Measurements from ENCODE around the gene TMEM60.
"Not testable (repeated sequence)": the region's sequence is repeated elsewhere in the genome, so short reads cannot be mapped to it uniquely, and the experiment has no call there.

TMEM60 gene

DNA sequence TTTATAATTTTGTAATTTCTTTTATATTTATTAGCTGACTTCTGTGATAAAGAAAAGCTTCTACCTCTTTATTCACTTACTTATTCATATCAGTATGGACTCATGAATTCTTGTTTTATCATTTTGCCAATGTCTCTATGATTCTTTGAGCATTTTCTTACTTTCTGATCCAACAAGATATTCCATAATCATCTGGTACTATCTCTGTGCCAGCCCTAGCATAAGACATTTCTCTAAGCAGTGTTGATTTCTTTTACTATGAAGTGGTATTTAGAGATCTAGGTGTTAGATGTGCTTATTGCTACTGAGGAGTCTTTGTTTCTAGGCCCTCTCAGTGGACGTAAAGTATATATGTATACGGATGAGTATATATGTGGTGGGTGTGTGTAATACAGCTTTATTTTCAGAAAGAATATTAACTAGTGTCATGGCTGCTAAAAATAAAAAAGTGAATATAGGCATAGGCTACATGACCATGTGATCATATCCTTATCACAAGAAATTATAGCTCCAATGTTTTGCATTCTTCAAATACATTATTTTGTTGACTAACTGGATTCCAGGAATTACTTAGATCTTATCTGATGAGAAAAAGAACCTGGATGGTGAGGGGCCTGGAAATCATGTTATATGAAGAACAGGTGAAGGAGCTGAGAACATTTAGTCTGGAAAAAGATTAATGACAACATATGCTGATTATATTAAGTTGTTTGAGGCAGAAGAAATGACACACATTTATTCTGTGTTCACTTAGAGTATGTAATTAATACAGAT, 13.5 kb upstream of the TMEM60 start:
- DNase-seq (ENCODE audit: low spot score) = no peak

DNA sequence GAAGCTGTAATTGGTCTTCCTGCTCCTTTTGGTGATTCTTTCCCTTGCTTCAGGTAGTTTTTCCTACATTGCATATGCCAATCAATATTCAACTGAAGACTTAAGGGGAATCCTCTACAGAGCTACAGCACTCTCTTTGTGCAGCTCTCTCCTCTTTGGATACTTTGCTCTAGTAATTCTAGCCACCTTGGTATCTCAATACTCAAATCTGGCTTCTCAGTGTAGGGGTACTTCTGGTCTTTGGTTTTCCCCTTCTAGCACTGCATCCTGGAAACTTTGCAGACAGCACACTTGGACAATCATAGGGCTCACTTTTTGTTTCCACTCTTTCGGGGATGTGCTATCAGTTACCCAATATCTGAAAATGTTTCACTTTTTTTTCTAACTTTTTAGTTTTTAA, 10.3 kb upstream of the TMEM60 start:
- DNase-seq (ENCODE audit: low spot score) = no peak

DNA sequence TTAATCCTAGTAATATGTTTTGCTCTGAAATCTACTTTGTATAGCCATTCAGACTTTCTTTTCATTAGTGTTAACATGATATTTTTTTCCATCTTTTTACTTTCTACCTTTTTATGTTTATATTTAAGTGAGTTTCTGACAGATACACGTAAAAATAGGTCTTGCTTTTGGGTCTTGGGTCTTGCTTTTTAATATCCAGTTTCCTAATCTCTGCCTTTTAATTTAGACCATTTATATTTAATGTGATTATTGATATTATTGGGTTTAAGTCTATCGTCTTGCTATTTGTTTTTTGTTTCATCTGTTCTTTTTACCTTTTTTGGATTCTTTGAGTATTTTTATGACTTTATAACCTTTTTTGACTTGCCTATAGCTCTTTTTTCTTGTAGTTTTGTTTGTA, 8.2 kb upstream of the TMEM60 start:
- DNase-seq (ENCODE audit: low spot score) = no peak

DNA sequence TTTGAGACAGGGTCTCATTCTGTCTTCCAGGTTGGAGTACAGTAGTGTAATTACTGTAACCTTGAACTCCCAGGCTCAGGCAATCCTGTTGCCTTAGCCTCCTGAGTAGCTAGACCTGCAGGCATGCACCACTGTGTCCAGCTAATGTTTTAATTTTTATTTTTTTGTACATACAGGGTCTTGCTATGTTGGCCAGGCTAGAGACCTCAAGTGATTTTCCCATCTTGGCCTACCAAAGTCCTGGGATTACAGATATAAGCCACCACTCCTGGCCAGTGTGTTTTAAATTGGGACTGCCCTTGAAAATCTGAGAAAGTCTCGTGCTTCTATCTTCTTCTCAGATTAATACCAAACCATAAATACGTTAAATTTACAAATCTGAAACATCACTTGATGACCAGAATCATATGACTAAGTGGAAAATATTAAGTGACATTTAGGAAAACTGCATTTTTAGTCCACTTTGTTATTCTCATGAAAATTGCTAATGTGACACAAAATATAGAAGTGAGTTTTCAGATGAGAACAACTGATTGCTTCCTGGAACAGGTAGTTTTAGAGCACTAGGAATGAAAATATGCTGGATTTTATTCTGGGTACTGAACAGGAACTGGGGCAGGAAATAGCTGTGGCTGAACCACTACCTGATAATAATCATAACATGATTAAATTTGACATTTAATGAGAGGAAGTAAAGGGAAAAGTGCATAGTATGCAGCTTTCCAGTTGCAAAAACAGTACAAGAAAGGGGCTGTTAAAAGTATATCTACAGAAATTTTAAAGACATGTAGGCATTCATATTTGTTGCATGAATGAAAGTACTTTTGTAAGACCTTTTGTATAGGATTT, 4.5 kb upstream of the TMEM60 start:
- DNase-seq (ENCODE audit: low spot score) = no peak

DNA sequence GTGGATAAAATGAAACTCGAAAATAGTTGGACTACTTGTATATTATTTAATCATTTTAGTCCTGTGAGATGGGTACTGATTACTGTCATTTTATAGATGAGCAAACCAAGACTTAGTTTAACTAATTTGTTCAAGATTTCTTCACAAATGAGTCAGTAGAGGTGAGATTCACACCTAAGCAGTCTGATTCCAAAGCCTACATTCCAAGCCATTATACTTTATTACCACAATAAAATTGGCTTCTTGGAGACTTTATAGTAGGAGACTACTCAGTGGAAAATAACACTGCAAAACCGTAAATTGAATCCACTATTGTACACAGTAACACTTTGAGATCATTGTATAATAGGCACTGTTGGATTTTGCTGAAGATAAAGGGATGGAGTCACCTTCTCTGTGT, 2.5 kb upstream of the TMEM60 start:
- DNase-seq (ENCODE audit: low spot score) = no peak

DNA sequence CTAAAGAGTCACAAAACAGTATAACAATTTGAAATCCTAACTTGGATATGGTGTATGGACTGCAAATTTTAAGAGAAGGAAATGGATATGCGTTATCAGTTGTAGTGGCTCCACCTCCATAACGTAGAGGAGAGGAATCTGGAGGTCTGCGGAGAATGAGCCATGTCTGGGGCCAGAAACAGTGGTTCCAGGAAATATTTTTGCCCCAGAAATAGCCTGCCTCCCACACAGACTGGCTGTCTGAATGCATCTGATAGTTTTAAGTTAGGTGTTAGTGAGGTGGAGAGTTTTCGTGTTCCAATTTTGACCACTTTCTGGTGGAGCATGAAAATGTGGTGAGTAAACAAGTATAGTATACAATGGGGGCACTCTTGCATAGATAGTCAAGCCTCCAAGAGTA, 1.9 kb upstream of the TMEM60 start:
- no peak for DNase-seq (ENCODE audit: low spot score)

DNA sequence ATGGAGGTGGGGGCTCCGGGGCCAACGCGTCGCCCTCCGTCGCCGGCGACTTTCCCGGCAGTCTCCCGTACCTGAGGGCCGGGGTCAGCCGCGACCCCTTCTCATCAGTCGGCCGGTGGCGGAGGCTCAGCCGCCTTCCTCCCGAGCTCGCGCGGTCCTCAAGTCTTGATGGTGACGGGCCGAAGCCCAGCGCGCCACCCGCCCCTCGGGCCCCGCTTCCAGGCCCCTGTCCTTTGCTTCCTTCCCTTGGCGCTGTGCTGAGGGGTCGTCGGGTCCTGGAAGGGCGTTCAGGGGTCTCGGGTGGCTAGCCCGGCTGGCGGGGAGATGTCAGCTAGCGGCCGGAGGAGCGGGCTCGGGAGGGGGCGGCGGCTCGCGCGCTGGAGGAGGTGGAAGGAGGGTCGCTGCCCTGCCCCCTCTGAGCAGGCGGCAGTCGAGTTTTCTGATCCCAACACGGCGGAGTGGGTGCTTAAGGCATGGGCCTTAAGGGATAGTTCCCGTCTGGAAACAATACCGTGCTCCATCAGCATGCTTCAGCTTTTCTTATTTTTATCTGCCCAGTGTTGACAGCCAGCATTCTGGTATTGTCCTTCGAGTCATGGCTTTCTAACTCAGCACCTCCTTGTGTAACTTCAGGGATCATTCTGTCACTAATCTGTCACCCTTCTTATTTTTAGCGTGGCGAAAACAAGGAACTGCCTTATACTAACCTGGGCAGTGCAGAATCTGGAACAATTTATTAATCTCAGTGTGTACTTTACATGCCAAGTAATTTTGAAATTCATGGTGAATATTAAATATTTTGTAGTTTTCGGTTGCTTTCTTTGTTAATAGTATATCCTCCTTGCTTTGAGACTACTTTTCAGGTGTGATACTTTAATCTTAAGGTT, 1.1 kb upstream of the TMEM60 start:
- DNase-seq (ENCODE audit: low spot score) = peak; percentile 74

DNA sequence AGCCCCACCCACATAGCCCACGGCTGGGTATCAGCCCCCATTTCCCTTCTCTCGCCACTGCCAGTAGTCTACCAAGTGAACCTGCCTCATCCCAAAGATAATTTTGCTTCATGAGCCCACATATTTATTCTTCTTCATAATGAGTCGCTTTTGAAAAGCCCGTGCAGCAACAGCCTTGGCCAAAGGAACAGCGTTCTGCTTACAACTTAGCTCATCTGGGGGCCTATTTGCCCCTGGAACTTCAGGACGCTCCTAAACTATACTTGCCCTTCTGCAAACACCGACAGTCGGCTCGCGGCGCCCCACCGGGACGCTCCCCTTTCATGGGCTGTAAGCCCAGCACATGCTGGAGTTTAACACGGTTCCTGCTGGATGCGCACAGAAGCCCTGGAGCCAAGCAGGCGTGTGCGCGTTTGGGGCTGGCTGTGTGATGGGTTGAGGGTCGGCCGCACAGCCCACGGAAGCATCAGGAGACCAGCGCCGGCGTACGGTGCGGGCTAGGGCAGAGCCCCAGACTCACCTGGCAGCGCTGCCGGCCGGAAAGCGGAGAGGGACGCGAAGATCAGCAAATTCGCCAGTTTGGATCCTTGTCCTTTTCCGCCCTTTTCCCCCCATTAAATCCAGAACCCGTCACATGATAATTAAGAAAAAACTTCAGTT, 370 bp downstream of the TMEM60 start:
- DNase-seq (ENCODE audit: low spot score) = no peak

DNA sequence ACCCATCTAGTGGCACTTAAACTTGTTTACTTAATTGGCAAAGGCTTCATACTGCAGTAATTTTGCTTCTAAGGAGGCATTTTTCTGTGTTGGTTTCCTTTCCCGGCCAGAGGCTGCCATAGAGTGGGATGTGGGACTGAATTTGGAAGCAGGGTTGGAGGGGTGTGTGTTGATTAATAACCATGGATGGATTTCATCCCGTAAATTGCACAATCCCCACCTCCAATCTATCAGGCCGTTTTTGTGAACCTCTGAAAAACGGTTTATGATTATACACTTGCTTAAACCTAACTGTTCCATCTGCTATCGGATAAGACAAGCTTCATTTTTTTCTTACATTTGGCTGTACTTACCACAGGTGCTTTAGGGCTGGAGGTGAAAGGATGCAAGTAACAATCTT, 1.3 kb downstream of the TMEM60 start:
- no peak for DNase-seq (ENCODE audit: low spot score)

DNA sequence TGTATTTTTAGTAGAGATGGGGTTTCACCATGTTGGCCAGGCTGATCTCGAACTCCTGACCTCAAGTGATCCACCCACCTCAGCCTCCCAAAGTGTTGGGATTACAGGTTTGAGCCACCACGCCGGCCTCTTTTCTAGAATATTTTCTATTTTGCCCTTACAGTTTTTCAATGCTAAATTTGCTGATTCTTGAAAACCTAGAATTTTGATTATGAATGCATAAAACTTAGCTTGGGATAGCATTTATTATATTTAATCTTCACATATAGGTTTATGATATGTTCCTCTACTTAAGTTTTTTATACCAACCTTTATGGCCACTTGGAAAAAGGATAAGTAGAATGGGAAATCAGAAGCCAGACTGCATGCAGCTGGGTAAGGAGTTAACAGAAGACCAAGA, 2.1 kb downstream of the TMEM60 start:
- no peak for DNase-seq (ENCODE audit: low spot score)

DNA sequence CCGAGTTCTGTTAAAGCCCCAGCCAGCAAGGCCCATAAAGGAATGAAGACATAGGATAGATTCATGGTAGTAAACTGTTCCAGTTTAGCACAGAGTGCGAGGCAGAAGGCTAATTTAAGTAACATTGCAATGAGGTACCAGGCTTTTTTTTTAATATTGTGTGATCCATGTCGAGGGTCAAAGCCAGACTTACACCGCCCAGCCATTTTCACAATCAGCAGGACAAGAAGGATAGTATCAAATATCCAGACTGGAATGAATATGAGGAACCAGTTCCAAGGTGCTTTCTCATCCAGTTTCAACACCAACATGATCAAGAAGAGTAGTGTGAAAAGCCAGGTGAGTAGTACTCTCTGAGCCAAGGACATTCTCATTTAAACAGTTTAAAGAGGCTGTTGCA, 4.2 kb downstream of the TMEM60 start:
- DNase-seq (ENCODE audit: low spot score) = no peak

DNA sequence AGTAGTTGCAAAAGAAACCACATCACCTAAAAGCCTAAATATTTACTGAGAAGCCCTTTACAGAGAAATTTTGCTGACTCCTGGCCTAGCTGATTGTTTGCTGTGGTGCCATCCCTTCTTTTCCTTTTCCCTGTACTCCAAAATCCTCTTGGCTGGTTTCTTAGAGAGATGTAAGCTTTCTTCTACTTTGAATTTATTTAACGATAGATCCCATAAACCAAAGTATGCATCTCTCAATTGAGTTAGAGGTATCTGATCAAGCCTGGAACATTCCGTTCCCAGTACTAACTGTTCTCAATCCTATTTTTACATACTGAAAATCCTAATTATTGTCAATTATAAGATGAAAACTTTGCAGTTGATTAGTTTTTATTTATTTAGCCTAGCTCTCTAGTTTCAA, 6.3 kb downstream of the TMEM60 start:
- DNase-seq (ENCODE audit: low spot score) = no peak

DNA sequence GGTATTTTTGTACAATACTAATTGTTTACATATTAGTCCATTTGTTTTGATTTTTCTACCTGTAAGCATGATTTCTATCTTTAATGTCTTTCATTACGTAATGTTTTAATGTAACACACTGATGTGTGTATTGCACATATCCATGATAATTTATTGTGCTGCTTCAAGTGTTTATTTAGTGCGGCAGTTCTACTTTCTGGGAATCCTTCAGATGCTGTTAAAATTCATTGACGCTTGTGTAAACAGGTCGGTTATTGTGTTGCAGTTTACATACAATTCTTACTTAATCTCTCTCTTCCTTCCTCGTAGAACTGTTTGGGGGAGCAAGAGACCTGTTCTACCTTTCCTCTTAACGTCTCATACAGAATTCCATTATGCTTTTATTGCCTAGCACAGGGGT, 6.9 kb downstream of the TMEM60 start:
- DNase-seq (ENCODE audit: low spot score) = no peak

DNA sequence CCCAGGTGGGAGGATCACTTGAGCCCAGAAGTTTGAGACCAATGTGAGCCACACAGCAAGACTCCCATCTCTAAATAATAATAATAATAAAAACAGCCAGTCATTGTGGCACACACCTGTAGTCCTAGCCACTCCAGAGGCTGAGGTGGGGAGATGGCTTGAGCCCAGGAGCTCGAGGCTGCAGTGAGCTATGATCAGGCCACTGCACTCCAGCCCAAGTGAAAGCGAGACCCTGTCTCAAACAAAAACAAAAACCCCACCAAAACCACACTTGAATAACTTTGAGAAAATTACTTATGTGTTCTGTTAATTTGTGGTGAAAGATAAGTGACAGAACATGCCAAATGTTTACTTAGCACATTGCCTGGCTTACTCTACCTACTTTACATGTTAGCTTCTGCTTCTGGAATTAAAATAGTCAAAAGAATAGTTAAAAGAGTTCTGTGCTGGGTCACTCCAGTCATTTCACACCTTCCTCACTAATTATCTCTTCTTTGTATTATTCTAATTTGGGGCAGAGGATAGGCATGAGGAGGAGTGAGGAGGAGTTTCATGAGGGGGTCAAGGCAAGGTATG, 9.8 kb downstream of the TMEM60 start:
- DNase-seq (ENCODE audit: low spot score) = no peak

DNA sequence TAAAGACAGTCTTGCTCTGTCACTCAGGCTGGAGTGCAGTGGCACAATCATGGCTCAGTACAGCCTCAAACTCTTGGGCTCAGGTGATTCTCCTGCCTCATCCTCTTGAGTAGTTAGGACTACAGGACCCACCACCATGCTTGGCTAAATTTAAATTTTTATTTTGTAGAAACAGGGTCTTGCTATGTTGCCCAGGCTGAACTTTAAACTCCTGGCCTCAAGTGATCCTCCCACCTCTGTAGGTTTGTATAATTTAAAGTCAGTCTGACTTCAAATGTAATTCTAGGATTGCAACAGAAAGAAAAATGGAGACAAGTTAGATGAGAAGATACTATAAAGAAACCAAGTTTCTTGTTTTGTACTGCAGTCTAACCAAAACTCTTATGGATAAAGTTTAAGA, 11.5 kb downstream of the TMEM60 start:
- no peak for DNase-seq (ENCODE audit: low spot score)

DNA sequence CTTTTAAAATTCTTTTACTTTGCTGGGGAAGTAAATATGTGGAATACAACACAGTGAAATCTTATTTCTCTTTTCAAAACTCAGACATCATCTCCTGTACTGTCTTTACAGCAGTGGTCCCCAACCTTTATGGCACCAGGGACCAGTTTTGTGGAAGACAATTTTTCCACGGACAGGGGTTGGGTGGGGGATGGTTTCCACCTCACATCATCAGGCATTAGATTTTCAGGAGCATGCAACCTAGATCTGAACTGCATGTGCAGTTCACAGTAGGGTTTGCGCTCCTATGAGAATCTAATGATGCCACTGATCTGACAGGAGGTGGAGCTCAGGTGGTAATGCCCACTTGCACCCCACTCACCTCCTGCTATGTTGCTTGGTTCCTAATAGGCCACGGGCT, 12.2 kb downstream of the TMEM60 start:
- DNase-seq (ENCODE audit: low spot score) = no peak

DNA sequence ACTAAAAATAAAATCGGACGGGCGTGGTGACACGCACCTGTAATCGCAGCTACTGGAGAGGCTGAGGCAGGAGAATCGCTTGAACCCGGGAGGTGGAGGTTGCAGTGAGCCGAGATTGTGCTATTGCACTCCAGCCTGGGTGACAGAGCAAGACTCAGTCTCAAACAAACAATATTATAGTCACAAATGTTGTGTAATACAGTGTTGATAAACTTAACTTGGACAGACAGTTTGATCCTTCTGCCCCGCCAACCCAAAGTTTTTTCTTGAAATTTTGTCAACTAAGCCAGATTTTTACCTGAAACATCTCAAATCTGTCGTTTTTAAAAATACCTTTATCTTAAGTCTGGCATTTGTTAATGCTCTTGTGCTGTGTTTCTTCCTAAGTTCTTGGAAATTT, 13.8 kb downstream of the TMEM60 start:
- not testable (repeated sequence) for DNase-seq (ENCODE audit: low spot score)

DNA sequence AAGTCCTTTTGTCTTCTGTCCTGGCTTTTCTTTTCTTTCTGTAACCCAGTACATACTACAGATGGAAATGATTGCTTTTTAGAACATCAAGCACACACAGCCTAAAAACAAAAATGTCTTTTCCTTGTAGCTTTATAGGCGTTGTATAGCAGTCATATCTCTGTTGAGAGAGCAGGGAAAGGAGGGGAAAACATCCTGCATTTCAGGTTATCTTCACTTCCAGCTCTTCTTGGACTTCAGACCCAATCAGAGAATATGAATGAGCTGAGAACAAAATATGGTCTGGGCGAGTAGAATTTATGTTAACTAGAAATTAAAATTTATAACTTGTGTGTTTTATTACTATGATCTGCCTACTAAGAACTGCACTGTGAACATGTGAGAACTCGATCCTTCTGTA, 14.7 kb downstream of the TMEM60 start:
- DNase-seq (ENCODE audit: low spot score) = no peak

DNA sequence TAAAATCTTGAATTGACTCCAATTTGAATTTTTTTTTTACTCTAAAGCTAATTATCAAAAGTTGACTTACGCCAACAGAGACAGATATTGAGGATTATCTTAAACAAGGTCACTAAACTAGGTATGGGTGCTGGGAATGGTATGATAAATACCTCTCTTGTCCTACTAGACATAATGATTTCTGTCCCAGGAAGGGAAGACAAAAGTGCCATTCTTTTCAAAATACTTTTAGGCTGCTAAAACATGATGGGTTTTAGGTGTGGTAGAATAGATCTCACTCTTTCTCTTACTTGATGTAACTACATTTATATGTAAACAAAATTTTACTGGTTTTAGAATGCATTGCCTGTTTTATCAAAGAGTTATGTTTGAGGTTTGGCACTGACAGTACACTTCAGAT, 15.1 kb downstream of the TMEM60 start:
- no peak for DNase-seq (ENCODE audit: low spot score)

DNA sequence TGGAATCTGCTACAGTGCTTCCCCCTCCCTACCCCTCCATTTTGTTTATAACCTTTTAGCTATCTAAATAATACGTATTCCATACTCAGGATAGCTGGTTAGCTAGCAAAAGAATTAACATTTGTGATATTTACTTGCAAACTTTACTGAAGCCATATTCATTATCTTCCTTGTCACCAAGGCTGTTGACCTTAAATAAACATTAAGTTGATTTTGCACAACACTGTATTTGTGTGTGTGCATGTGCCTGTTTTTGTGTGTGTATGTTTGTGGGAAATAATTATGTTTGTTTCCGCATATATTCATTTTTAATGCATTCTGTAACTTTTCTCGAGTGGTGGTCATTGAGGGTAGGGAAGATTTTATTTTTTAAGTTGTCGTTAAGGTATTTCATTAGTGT, 15.9 kb downstream of the TMEM60 start:
- no peak for DNase-seq (ENCODE audit: low spot score)

DNA sequence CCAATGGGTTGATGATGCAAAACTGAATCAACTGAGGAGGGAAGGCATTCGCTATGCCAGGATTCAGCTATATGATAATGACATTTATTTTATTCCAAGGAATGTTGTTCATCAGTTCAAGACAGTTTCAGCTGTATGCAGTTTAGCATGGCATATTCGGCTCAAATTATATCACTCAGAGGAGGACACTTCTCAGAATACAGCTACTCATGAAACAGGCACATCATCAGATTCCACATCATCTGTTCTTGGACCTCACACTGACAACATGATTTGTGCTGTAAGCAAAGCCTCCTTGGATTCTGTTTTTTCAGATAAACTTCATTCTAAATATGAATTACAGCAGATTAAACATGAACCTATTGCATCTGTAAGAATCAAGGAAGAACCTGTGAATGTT, 19.7 kb downstream of the TMEM60 start:
- no peak for DNase-seq (ENCODE audit: low spot score)

DNA sequence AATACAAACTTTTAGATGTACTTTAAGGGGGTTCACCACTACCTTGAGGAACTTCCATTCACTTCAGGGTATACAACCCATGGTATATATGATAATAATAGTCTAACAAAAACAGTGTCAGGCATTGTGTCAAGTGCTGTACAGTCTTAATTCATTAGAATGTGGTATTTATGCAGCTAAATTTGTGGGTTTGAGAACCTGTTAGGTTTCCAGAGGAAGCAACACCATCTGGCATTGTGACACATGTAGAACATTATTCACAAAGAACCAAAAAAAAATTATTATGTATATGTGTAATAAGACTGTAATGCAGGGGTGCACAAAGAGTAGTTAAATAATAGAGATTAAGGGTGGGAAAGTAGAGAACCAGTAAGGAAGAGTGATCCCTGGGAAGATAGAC, 26.3 kb downstream of the TMEM60 start:
- no peak for DNase-seq (ENCODE audit: low spot score)
